Stimulated activated CD8-positive, alpha-beta memory T cell treated with anti-CD3 and anti-CD28 coated beads, Interleukin-15, amount 100 ng/mL, for 24 hours (primary cell): ENCODE results near the gene ZNF587B.
A peak's percentile ranks its signal among the peaks of the same experiment; 100 is the strongest.
"Not testable (repeated sequence)": the region's sequence is repeated elsewhere in the genome, so short reads cannot be mapped to it uniquely, and the experiment has no call there.

Source experiments
- DNase-seq: peaks from one replicate; pipeline ENCODE4 v3.0.0-alpha.2; 2020; ENCODE audit warnings: low read depth

The ZNF587B gene

DNA sequence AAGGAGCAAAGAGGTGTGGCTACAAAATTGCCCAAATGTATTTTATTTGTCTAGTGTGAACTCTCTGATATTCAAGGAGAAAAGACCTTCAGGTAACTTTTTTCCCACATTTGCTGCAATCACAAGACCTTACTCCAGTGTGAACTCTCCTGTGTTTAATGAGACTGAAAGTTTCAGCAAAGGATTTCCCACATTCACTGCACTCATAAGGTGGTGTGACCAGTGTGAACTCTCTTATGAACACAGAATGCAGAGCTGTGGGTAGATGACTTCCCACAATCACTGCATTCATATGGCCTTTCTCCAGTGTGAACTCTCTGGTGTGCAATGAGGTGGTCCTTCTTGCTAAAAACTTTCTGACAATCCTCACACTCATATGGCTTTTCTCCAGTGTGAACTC is 42.4 kb downstream of the ZNF587B start:
- no peak for DNase-seq

DNA sequence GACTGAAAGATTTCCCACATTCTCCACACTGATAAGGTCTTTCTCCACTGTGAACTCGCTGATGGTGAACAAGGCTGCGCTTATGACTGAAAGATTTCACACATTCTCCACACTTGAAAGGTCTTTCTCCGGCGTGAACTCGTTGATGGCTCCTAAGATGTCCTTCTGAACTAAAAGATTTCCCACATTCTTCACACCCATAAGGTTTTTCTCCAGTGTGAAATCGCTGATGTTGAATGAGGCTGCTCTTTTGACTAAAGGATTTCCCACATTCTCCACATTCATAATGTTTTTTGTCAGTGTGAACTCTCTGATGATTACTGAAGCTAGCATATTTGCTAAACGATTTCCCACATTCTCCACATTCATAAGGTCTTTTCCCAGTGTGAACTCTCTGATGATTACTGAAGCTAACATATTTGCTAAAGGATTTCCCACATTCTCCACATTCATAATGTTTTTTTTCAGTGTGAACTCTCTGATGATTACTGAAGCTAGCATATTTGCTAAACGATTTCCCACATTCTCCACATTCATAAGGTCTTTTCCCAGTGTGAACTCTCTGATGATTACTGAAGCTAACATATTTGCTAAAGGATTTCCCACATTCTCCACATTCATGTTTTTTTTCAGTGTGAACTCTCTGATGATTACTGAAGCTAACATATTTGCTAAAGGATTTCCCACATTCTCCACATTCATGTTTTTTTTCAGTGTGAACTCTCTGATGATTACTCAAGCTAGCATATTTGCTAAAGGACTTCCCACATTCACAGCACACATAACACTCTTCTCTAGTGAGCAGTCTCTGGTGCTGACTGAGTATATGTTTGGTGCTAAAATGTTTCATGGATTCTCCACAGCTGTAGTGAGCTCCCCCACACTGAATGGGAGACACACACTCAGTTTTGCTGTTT is 44.0 kb downstream of the ZNF587B start:
- not testable (repeated sequence) for DNase-seq

DNA sequence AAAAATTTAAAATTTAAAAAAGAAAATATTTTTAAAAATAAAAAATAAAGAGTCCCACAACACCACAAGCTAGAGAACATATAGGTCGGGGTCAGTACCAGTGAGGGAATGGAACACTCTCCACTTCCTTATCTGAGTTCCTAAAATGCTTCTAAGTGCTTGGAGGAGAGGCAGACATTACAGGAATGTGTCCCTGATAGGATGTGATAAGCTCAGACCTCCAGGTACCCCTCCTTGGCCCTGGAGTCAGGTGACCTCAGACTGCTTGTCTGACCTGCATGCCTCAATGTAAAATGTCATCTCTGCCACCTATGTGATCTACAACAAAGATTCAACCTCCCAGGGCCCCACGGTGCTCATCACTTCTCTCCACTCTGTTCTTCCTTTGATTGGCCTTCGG is 55.9 kb downstream of the ZNF587B start:
- DNase-seq, result no peak

DNA sequence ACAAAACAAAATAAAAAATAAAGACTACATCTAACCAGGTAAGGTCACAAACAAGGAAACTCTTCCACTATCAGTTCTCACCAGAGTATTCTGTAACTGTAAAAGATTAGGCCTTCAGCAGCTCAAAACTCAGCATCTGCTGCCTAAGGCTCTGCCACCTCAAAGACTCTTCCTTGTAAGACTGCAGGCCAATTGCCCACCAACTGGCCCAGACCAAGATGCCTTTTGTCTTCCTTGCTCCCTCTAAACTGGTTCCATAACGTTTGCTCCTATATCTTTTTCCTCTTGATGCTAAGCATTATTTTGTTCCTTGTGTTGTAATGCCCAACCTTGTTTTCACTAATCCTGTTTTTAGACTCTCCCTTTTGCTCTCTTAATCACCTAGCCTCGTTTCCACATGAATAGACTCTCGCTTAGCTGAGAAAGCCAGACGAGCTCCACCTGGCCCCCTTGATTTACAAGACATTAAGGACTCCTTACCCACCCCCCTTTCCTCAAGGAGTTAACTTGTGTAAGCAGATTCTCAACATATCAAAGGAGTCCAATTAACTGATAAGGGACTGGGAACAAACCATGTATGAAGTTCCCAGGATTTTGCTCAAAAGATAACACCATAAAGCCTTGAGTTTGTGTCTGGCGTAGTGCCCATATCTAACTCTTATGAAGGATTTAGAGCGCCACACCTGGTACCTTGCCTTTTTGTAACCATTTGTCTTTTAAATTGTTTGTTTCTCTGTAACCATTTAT is 57.3 kb downstream of the ZNF587B start:
- DNase-seq, result no peak

DNA sequence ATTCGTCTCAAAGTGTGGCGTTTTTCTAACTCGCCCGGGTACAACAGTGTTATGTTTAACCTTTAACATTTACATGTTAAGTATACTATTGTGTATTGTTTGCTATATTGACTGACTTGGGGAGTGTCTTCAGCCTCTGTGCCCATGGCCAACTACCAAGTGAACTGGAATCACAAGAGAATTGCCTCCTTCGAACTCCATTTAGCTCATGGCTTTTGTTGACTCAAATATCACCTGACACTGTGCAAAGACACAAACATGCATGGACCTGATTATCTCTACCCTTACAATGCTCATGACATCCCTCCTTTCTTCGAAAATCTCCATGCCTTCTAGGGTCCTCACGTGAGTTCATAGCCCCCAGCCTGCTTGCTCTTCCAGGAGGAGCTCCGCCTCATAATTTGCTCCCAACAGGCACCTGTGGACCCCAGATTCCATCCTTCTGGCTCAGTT is 58.0 kb downstream of the ZNF587B start:
- DNase-seq, result no peak

DNA sequence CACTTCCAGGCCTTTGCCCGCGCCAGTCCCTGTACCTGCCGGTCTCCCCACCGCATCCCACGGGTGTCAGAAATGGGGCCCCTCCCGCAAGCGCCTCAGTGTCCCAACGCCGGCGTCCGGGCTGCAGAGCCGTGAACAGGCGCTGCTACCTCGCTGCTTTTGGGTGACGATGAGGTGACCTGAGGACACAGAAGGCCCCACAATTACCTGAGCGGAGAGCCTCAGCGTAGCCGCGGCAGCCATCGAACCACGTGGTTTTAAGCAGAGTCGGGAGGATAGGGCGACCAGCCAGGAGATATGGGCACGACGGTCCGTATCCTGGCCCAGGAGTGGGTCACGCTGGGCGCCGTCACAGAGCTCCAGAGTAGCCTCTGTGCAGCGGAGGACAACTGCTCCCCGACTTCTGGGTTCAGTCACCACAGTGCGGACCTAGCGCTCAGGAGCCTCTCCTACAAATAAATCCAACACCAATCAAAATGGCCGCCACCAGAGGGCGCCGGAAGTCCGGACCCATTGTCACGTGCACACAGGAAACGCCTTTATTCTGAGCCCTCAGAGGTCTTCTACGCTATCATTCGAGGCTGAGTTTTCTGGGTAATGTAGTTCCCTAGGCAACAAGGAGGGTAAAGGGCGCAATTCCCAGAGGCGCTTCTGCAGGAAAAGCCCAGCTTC is 58.6 kb downstream of the ZNF587B start, which contains the start of gene ZNF814:
TSS of gene ZNF814 (minus strand) at position 478 of the 672 bp plus-strand sequence. CDS start at position 243, 235 bp downstream.
- peak; percentile 61 for DNase-seq

DNA sequence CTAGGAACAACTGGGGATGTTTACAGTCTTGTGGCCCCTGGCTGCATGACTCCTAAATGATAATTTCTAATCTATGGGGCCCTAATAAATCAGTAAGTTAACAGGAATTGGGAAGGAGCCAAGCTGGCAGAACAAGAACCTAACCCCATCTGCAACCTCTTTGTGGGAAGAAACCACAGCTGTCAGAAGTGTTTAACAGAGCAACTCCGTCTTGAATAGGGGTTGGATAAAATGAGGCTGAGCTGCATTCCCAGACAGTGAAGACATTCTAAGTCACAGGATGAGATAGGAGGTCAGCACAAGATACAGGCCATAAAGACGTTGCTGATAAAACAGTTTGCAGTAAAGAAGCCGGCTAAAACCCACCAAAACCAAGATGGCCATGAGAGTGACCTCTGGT is 60.6 kb downstream of the ZNF587B start:
- not testable (repeated sequence) for DNase-seq
